Activated CD4-positive, alpha-beta T cell treated with anti-CD3 and anti-CD28 coated beads, Interleukin-2, amount 50 U/mL, for 4 hours (primary cell): ENCODE measurements around the gene CHRNB4.
"Not testable (repeated sequence)": the region's sequence is repeated elsewhere in the genome, so short reads cannot be mapped to it uniquely, and the experiment has no call there.

Experiments
- DNase-seq, 2 experiments: peaks; one replicate each; pipeline ENCODE4 v3.0.0-alpha.2; 2020

The CHRNB4 gene

GRCh38 chr15:78614021-78614420 lies 27.0 kb downstream of the CHRNB4 start:
- DNase-seq, result no peak

GRCh38 chr15:78609551-78609950 lies 31.5 kb downstream of the CHRNB4 start:
- not testable (repeated sequence) for DNase-seq

- no peak for DNase-seq
Observed at GRCh38 chr15:78605680-78606079, 35.3 kb downstream of the CHRNB4 start.

- no peak for DNase-seq
Observed at GRCh38 chr15:78605201-78605600, 35.8 kb downstream of the CHRNB4 start.

- no peak for DNase-seq
Observed at GRCh38 chr15:78604420-78604819, 36.6 kb downstream of the CHRNB4 start.

GRCh38 chr15:78603467-78603866 lies 37.5 kb downstream of the CHRNB4 start:
- no peak for DNase-seq

- no peak for DNase-seq
Observed at GRCh38 chr15:78599189-78599588, 41.8 kb downstream of the CHRNB4 start.

GRCh38 chr15:78598348-78598747 lies 42.7 kb downstream of the CHRNB4 start:
- no peak for DNase-seq

GRCh38 chr15:78597583-78597982 lies 43.4 kb downstream of the CHRNB4 start:
- DNase-seq, result no peak

- no peak for DNase-seq
Observed at GRCh38 chr15:78574944-78575343, 66.1 kb downstream of the CHRNB4 start.
